Measurements from ENCODE around the gene ZBTB16. TPM values are rescaled to one million over a fixed set of nuclear protein-coding genes. Genes with fewer than 3 reads are reported as not detected.
A peak's percentile ranks its signal among the peaks of the same experiment; 100 is the strongest.

Gene ZBTB16
- total RNA-seq, 1 experiment from 2014 or later, result 70.4 TPM

DNA sequence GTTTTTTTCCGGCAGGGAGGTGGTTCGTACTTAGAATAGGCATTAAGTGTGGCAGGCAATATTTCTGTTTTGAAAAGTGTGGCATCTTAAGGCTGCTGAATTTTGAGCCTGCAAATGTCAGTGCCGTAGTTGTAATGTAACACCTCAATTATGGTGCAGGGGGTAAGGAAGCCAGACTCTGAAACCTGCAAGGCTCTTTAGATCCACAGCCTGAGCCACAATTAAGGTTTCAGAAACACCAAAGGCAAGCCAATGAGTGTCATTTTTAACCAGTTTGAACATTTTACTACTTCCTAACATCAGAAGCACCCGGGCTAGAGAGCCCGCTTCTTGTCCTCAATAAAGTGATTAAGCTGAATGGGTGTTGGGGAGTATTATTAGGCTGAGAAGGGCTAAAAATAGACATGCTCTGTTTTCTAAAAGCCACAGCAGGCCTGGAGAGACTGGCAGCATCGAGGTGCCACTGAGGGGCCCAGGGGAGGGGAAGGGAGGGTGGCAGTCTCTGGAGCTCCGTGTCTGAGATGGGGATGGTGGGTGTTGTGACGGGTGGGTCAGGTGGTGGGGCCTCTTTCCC lies 113.4 kb downstream of the ZBTB16 start:
- POLR2A ChIA-PET, result interaction anchor here (1.6 to 33.6 kb wide), 6 partner anchors 6 to 123 kb away, joined by 3 to 1399 read pairs (median 225); partner anchors contain the start of gene NNMT

DNA sequence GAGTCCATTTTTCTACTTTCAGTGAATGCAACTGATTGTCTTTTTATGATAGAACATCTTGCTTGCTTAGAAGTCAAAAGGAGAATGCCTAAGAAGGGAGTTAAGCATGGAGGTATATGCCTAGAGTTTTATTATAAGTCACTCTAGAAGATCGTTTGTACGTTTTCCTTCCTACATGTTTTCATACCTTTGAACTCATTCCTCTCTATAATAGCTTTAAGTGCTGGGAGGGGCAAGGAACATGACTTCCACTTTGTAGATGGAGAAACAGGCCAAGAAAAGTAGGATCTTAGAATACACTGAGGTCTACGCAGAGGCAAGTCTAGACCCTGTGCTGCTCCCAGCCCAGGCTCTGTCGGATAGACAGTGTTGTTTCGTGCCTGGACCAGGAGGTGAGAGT lies 114.3 kb downstream of the ZBTB16 start:
- H3K4me1 Mint-ChIP-seq (ENCODE audit: insufficient read depth, unreplicated experiment), result peaks cover 81% of the 10 kb centered on the region
- POLR2A ChIA-PET, result interaction anchor here (1.0 to 33.6 kb wide), 6 partner anchors 10 to 114 kb away, joined by 3 to 1399 read pairs (median 4); partner anchors contain the start of gene ZBTB16

More for the DNA sequence above, 113.4 kb downstream of the ZBTB16 start:
- TF ChIP-seq, protein P1, sequence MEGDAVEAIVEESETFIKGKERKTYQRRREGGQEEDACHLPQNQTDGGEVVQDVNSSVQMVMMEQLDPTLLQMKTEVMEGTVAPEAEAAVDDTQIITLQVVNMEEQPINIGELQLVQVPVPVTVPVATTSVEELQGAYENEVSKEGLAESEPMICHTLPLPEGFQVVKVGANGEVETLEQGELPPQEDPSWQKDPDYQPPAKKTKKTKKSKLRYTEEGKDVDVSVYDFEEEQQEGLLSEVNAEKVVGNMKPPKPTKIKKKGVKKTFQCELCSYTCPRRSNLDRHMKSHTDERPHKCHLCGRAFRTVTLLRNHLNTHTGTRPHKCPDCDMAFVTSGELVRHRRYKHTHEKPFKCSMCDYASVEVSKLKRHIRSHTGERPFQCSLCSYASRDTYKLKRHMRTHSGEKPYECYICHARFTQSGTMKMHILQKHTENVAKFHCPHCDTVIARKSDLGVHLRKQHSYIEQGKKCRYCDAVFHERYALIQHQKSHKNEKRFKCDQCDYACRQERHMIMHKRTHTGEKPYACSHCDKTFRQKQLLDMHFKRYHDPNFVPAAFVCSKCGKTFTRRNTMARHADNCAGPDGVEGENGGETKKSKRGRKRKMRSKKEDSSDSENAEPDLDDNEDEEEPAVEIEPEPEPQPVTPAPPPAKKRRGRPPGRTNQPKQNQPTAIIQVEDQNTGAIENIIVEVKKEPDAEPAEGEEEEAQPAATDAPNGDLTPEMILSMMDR (IDR thresholded peaks at IDR 0.05; ENCODE audit: unreplicated experiment), result no peak
- CTCF ChIA-PET, result no interaction called here
- no peaks in the 10 kb centered on the region for H3K27me3 Mint-ChIP-seq (ENCODE audit: insufficient read depth, unreplicated experiment)
- H3K27ac Mint-ChIP-seq (ENCODE audit: low read depth, unreplicated experiment), result peak overlapping the region; percentile 99
- BruUV-seq (replicated peaks), result no TSS peak
- DNase-seq (ENCODE audit: unreplicated experiment), result no peak
- no peak overlapping the region for H3K4me3 Mint-ChIP-seq (ENCODE audit: unreplicated experiment)
- intact Hi-C loops (cut with micrococcal nuclease), result no loop called here
- peaks cover 81% of the 10 kb centered on the region for H3K4me1 Mint-ChIP-seq (ENCODE audit: insufficient read depth, unreplicated experiment)
- no peaks in the 10 kb centered on the region for H3K9me3 Mint-ChIP-seq (ENCODE audit: unreplicated experiment)
- peaks cover 100% of the 10 kb centered on the region for H3K36me3 Mint-ChIP-seq (ENCODE audit: insufficient read depth, unreplicated experiment)

DNA sequence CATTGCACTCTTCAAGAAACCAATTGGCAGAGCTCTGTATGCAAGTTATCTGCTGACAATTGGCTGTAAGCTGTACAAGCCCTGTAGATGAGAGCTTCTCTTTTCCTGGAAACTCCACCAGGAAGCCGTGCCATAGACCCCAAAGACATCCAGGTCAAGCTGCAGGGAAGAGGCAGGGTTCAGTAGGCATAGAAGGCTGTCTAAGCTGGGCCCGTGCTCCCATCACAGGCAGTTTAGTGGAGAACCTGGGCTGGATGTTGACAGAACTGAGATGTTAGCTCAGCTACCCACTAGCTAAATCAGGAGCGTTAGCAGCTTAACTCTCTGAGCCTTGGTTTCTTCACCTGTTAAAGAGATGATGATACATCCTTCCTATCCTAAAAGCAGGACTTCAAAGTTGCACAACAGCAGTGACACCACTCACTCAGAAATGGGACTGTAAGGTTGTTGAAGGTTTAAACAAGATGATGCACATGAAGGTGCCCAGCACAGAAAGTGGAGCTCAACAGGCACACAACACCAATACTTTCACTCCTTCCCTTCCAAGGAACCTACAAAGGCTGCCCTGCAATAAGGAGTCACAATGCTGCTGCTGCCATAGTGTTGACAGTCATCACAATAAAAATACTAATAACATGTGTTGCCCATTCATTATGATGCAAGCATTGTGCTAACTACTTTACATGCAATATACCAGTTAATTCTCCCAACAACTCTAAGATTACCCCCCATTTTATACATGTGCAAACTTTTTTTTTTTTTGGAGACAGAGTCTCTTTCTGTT lies 115.4 kb downstream of the ZBTB16 start:
- H3K36me3 Mint-ChIP-seq (ENCODE audit: insufficient read depth, unreplicated experiment), result peaks cover 100% of the 10 kb centered on the region
- H3K27me3 Mint-ChIP-seq (ENCODE audit: insufficient read depth, unreplicated experiment), result no peaks in the 10 kb centered on the region
- peak overlapping the region; percentile 99 for H3K27ac Mint-ChIP-seq (ENCODE audit: low read depth, unreplicated experiment)
- POLR2A ChIA-PET, result interaction anchor here (0.7 to 33.6 kb wide), 9 partner anchors 9 to 115 kb away, joined by 3 to 1399 read pairs (median 4); partner anchors contain the start of gene ZBTB16
- no peak overlapping the region for H3K4me3 Mint-ChIP-seq (ENCODE audit: unreplicated experiment)
- peak; percentile 49 for DNase-seq (ENCODE audit: unreplicated experiment)
- peaks cover 81% of the 10 kb centered on the region for H3K4me1 Mint-ChIP-seq (ENCODE audit: insufficient read depth, unreplicated experiment)
- intact Hi-C loops (cut with micrococcal nuclease), result no loop called here
- CTCF ChIA-PET, result interaction anchor here (0.6 to 0.9 kb wide), 3 partner anchors 12 to 737 kb away, joined by 3 to 7 read pairs (median 3); no protein-coding TSS in a partner anchor
- no peaks in the 10 kb centered on the region for H3K9me3 Mint-ChIP-seq (ENCODE audit: unreplicated experiment)
- TF ChIP-seq, protein P1 (IDR thresholded peaks at IDR 0.05; ENCODE audit: unreplicated experiment), result no peak
- no TSS peak for BruUV-seq (replicated peaks)

More for the DNA sequence above, 114.3 kb downstream of the ZBTB16 start:
- no peak overlapping the region for H3K4me3 Mint-ChIP-seq (ENCODE audit: unreplicated experiment)
- TF ChIP-seq, protein P1 (IDR thresholded peaks at IDR 0.05; ENCODE audit: unreplicated experiment), result no peak
- peak overlapping the region; percentile 99 for H3K27ac Mint-ChIP-seq (ENCODE audit: low read depth, unreplicated experiment)
- no peaks in the 10 kb centered on the region for H3K27me3 Mint-ChIP-seq (ENCODE audit: insufficient read depth, unreplicated experiment)
- DNase-seq (ENCODE audit: unreplicated experiment), result no peak
- CTCF ChIA-PET, result interaction anchor here (0.6 kb wide), 1 partner anchor 736 kb away, joined by 3 read pairs; no protein-coding TSS in a partner anchor
- no peaks in the 10 kb centered on the region for H3K9me3 Mint-ChIP-seq (ENCODE audit: unreplicated experiment)
- H3K36me3 Mint-ChIP-seq (ENCODE audit: insufficient read depth, unreplicated experiment), result peaks cover 100% of the 10 kb centered on the region
- intact Hi-C loops (cut with micrococcal nuclease), result no loop called here
- no TSS peak for BruUV-seq (replicated peaks)

DNA sequence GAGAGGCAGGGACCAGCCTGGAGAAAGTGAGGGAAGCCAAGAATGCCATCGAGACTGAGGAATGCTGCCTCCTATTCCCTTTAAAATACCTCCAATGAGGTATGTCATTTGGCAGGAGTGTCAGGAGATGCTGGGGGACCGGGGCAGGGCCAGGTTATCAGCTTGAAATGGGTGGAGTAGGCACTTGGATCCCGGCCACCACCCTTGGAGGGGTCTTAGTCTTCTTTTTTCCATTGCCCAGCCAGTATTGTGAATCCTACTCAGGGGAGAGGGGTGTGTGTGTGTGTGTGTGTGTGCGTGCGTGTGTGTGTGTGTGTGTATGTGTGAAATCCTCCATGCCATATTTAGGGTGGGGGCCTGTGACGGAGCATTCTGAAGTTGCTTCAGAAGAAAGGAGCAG lies 116.2 kb downstream of the ZBTB16 start:
- Mint-ChIP-seq H3K27me3 (ENCODE audit: insufficient read depth, unreplicated experiment) (no peaks in the 10 kb centered on the region), H3K27ac (ENCODE audit: low read depth, unreplicated experiment) (peak overlapping the region; percentile 99), H3K36me3 (ENCODE audit: insufficient read depth, unreplicated experiment) (peaks cover 100% of the 10 kb centered on the region), H3K4me1 (ENCODE audit: insufficient read depth, unreplicated experiment) (peaks cover 88% of the 10 kb centered on the region), H3K4me3 (ENCODE audit: unreplicated experiment) (peak overlapping the region; percentile 12), H3K9me3 (ENCODE audit: unreplicated experiment) (no peaks in the 10 kb centered on the region)
- TF ChIP-seq, protein P1 (IDR thresholded peaks at IDR 0.05; ENCODE audit: unreplicated experiment), result no peak
- DNase-seq (ENCODE audit: unreplicated experiment), result no peak
- CTCF ChIA-PET, result interaction anchor here (0.6 to 1.6 kb wide), 5 partner anchors 11 to 120 kb away, joined by 3 to 7 read pairs (median 4); no protein-coding TSS in a partner anchor
- POLR2A ChIA-PET, result interaction anchor here (1.1 to 33.6 kb wide), 6 partner anchors 12 to 116 kb away, joined by 3 to 1399 read pairs (median 6); partner anchors contain the start of gene ZBTB16
- BruUV-seq (replicated peaks), result no TSS peak
- intact Hi-C loops (cut with micrococcal nuclease), result no loop called here
